Measurements from ENCODE around the gene SLC6A6. TPM values are rescaled to one million over a fixed set of nuclear protein-coding genes. Genes with fewer than 3 reads are reported as not detected.

The SLC6A6 gene
- total and polyA plus RNA-seq, 4 donors = 14.3 to 19.7 (median 16.9) TPM

DNA sequence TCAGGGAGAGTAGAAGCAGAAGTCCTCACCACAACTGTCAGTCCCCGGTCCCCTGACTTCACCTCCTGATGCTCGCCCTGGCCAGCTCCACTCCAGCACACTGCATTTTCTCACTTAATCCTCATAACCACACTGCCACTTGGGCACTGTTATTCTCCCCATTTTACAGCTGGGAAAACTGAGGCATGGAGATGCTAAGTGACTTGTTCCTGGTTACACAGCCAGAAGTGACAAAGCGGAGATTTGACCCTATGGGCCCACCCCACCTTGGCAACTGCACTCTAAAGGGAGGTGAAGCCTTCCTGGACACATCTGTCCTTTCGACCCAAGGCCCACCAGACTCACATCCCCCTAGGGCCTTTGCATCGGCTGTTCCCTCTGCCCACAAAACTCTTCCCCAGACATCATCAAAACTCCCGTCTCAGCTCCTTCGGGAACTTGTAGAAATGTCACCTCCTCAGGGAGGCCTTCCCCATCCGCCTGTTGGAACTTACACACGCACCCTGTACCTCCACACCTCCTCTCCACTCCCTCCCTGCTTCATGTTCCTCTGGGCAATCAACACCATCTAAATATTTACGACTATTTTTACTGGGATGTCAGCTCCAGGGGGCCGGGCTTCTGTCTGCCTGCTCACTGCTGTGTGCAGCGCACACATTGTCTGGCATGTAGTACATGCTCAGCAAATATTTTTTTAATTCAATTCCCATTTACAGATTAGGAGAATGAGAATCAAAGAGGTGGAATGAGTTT, 134.6 kb downstream of the SLC6A6 start:
- Histone ChIP-seq H3K27ac (ENCODE audit: low read depth, low read length) (peak overlapping the region; percentile 78), H3K27me3 (ENCODE audit: control insufficient read depth, insufficient read depth, low read length) (no peaks in the 10 kb centered on the region), H3K36me3 (ENCODE audit: control insufficient read depth, insufficient read depth, low read length) (peaks cover 6% of the 10 kb centered on the region), H3K4me1 (ENCODE audit: control insufficient read depth, insufficient read depth, low read length) (peaks cover 82% of the 10 kb centered on the region), H3K9me3 (ENCODE audit: control insufficient read depth, insufficient read depth, low read length) (no peaks in the 10 kb centered on the region), H3K4me3 (ENCODE audit: low read depth, low read length) (no peak overlapping the region)
- WGBS (ENCODE audit: insufficient coverage) = 87% methylated on average over 10 of the region's 12 CpGs
- no peak for DNase-seq (ENCODE audit: low read depth in 4 of 6, low spot score in 6 of 6)

DNA sequence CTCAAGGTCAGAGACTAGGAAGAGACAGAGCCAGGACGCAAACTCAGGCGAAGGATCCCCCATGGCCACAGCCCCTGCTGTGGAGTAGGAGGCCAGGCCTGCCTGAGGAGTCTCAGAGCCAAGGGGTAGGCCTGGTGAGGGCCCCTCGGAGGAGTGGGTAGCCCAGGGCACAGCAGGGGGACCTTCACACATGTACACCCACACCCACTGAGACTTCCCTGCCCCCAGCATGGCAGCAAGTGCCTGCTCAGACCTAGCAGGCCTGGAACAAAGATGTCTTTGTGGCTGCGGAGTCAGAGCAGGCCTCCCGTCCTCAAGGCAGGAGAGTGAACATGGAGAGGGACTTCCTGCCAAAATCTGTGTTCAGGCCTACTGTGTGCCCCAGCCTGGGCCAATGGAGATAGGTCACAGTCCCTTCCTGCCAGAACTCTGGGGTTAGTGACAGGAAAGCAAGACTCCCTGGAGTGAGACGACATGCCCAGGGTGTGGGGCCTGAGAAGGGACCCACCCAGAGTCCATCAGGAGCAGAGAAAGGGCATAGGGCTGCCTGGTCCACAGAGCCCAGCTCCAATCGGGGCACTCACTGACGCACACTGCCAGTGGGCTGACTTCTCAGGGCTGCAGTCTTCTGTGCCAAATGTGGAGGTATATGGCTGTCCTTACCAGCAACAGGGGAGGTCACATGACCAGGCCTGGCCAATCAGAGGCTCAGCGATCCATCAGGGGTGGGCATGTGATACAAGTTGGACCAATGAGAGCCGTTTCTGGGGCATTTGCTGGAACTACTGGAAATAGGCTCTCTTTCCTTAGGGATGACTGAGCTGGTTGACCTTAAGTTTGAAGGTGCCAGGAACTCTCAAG, 135.4 kb downstream of the SLC6A6 start:
- peaks cover 74% of the 10 kb centered on the region for H3K4me1 ChIP-seq (ENCODE audit: control insufficient read depth, insufficient read depth, low read length)
- WGBS (ENCODE audit: insufficient coverage) = 69% methylated on average over 10 of the region's 10 CpGs
- no peak for DNase-seq (ENCODE audit: low read depth in 4 of 6, low spot score in 6 of 6)

DNA sequence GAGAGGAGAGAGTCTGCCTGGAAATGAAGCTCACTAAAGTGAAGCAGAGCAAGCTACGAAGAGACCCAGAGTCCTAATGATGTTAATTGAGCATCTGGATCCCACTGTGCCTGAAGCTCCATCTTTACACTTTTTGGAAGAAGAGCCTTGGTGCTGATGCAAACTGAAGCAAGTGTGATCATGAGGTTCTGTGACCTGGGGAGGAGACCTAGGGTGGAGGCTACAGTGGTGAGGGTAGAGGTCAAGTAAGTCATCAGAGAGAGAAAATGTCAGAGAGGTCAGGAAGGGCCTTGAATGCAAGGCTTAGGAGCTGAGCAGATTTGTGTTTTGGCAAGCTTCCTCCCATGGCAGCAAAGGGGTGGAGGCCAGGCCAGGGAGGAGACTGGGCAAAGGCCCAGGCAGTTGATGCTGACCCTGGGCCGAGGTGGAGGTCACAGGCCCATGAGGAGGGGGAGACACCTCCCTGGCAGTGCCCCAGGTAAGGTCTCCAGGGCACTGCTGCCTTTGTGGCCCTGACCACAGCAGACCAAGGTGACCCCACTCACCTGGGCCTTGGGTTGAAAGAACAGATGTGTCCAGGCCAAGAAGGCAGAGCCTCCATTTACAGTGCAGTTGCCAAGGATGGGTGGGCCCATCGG, 136.2 kb downstream of the SLC6A6 start:
- Histone ChIP-seq H3K36me3 (ENCODE audit: control insufficient read depth, insufficient read depth, low read length) (peaks cover 5% of the 10 kb centered on the region), H3K4me3 (ENCODE audit: low read depth, low read length) (no peak overlapping the region), H3K9me3 (ENCODE audit: control insufficient read depth, insufficient read depth, low read length) (no peaks in the 10 kb centered on the region), H3K27ac (ENCODE audit: low read depth, low read length) (peak overlapping the region; percentile 78), H3K27me3 (ENCODE audit: control insufficient read depth, insufficient read depth, low read length) (no peaks in the 10 kb centered on the region), H3K4me1 (ENCODE audit: control insufficient read depth, insufficient read depth, low read length) (peaks cover 76% of the 10 kb centered on the region)
- no peak for DNase-seq (ENCODE audit: low read depth in 4 of 6, low spot score in 6 of 6)
- WGBS (ENCODE audit: insufficient coverage) = 87% methylated on average over 2 of the region's 3 CpGs

More for the DNA sequence above, 135.4 kb downstream of the SLC6A6 start:
- Histone ChIP-seq H3K4me3 (ENCODE audit: low read depth, low read length) (no peak overlapping the region), H3K9me3 (ENCODE audit: control insufficient read depth, insufficient read depth, low read length) (no peaks in the 10 kb centered on the region), H3K27me3 (ENCODE audit: control insufficient read depth, insufficient read depth, low read length) (no peaks in the 10 kb centered on the region), H3K27ac (ENCODE audit: low read depth, low read length) (peak overlapping the region; percentile 78), H3K36me3 (ENCODE audit: control insufficient read depth, insufficient read depth, low read length) (peaks cover 5% of the 10 kb centered on the region)

Small RNA genes within 50 kb of the gene (small RNA-seq; reads per million reads assigned to genes)
- gene RNA5SP124 (ENCODE audit: low replicate concordance) (0.26 reads per million, percentile 20 among the genes with 10 or more reads in this experiment), gene RNU6-905P (ENCODE audit: low replicate concordance) (not detected)

Other genes starting within 250 kb of the SLC6A6 start
- gene XPC, start 224.0 kb upstream of the SLC6A6 start, total RNA-seq = 10 to 100 TPM; 14.7 to 32.6 TPM
- gene XPC, start 224.0 kb upstream of the SLC6A6 start, polyA plus RNA-seq (ENCODE audit: insufficient read length in 2 of 2) = 10 to 100 TPM; 28.3 to 30.4 TPM
- gene LSM3, start 223.8 kb upstream of the SLC6A6 start, total RNA-seq = 10 to 100 TPM in 1 of 2 donors, 1 to 10 TPM in 1; 8.7 to 14.7 TPM
- gene LSM3, start 223.8 kb upstream of the SLC6A6 start, polyA plus RNA-seq (ENCODE audit: insufficient read length in 2 of 2) = 10 to 100 TPM; 16.3 to 18.5 TPM
- gene GRIP2, start 137.7 kb downstream of the SLC6A6 start, total RNA-seq = 1 to 10 TPM; 6.0 to 8.4 TPM
- gene GRIP2, start 137.7 kb downstream of the SLC6A6 start, polyA plus RNA-seq (ENCODE audit: insufficient read length in 2 of 2) = 10 to 100 TPM; 17.4 to 24.2 TPM
- gene CCDC174, start 249.2 kb downstream of the SLC6A6 start, total RNA-seq = 10 to 100 TPM; 13.2 to 31.8 TPM
- 10 to 100 TPM; 16.8 to 21.9 TPM for gene CCDC174, start 249.2 kb downstream of the SLC6A6 start, polyA plus RNA-seq (ENCODE audit: insufficient read length in 2 of 2)